HepG2 (cell line): Measurements from ENCODE around the gene EGR4. TPM values are rescaled to one million over a fixed set of nuclear protein-coding genes. Genes with fewer than 3 reads are reported as not detected.

Source experiments
- ATAC-seq: fragments of 200-7000 bp; cut with Tn5 transposase; 3 replicates; pipeline ENCODE4 v1.9.1; 2020; ENCODE audit warnings: mild to moderate bottlenecking, moderate library complexity
- BruUV-seq: library from RNA; stranded (reverse); fragments of 400-500 nt; replicated peaks from 2 replicates; lab custom pipeline; 2021; lab: Mats Ljungman, UMichigan
- CTCF ChIA-PET: fragments of 300-600 bp; formaldehyde crosslinking; extraction: SDS; loops from one replicate; lab custom pipeline; 2021; ENCODE audit warnings: low total read pairs, inconsistent platforms, low intra/inter-chr PET ratio; lab: Yijun Ruan, JAX
- POLR2A ChIA-PET: fragments of 350-600 bp; sonication (Branson Sonifier 250); formaldehyde crosslinking; loops from one replicate; lab custom pipeline; 2020; ENCODE audit warnings: antibody characterized with exemption, inconsistent platforms; lab: Yijun Ruan, JAX
- DNase-seq: peaks from one replicate; pipeline ENCODE4 v3.0.0-alpha.2; 2015; ENCODE audit warnings: low spot score
- FAIRE-seq: peaks from 3 replicates; lab custom pipeline; 2011; peaks lifted over from hg19 to GRCh38; lab: Jason Lieb, UNC
- H2AFZ ChIP-seq: one replicate; pipeline ENCODE4 v1.6.1; 2011; ENCODE audit warnings: low read length, inconsistent platforms
- H3K27ac ChIP-seq: fragments of 300-600 bp; 3 replicates; pipeline ENCODE4 v1.8.0; 2011; ENCODE audit warnings: mixed run types, mild to moderate bottlenecking, mixed read lengths, low read length, inconsistent platforms; ENCODE audit not compliant: insufficient read depth; ENCODE audit errors: extremely low read length
- H3K27me3 ChIP-seq, 2 experiments: fragments of 200-600 bp in 1 of 2; 2 replicates in 1 of 2; 3 replicates in 1 of 2; pipeline versions ENCODE4 v1.6.0 to v1.8.0; 2011; ENCODE audit warnings: low read length in 2 of 2, mild to moderate bottlenecking in 2 of 2, moderate library complexity in 2 of 2, inconsistent platforms in 1 of 2; ENCODE audit not compliant: insufficient read depth in 2 of 2, control insufficient read depth in 1 of 2
- H3K36me3 ChIP-seq, 2 experiments: fragments of 200-600 bp in 1 of 2; replicated peaks in 1 of 2; 2 replicates in 1 of 2; 3 replicates in 1 of 2; pipeline versions ENCODE4 v1.5.1 to v1.8.0; 2011; ENCODE audit warnings: low read length in 2 of 2, inconsistent platforms in 1 of 2; ENCODE audit not compliant: insufficient read depth in 2 of 2, control insufficient read depth in 1 of 2
- H3K4me1 ChIP-seq: 2 replicates; pipeline ENCODE4 v1.5.1; 2012; ENCODE audit warnings: low read length, inconsistent platforms; ENCODE audit not compliant: insufficient read depth
- H3K4me2 ChIP-seq: 2 replicates; pipeline ENCODE4 v1.6.0; 2011; ENCODE audit warnings: low read depth, low read length, inconsistent platforms
- H3K4me3 ChIP-seq, 3 experiments: fragments of 200-600 bp in 1 of 3; sonication (generic), shearing (Covaris generic) in 1 of 3; replicated peaks in 1 of 3; 2 replicates each; pipeline ENCODE4 v1.5.1; 2011 to 2016; ENCODE audit warnings: low read length in 3 of 3, inconsistent platforms in 2 of 3, low read depth in 2 of 3, mild to moderate bottlenecking in 2 of 3, control low read depth in 1 of 3, mixed read lengths in 1 of 3; ENCODE audit not compliant: insufficient read depth in 1 of 3
- H3K79me2 ChIP-seq: one replicate; pipeline ENCODE4 v1.6.1; 2011; ENCODE audit warnings: low read length, inconsistent platforms; ENCODE audit not compliant: insufficient read depth
- H3K9ac ChIP-seq: 2 replicates; pipeline ENCODE4 v1.6.0; 2011; ENCODE audit warnings: mild to moderate bottlenecking, low read depth, low read length, inconsistent platforms; ENCODE audit not compliant: insufficient read depth
- H3K9me3 ChIP-seq: 2 replicates; pipeline ENCODE4 v1.5.1; 2012; ENCODE audit warnings: mild to moderate bottlenecking, low read length
- H4K20me1 ChIP-seq: 2 replicates; pipeline ENCODE4 v1.6.0; 2011; ENCODE audit warnings: inconsistent platforms, mild to moderate bottlenecking, low read length, moderate library complexity; ENCODE audit not compliant: insufficient read depth
- AGO2 ChIP-seq: fragments of 200-400 bp; formaldehyde crosslinking; optimal IDR thresholded peaks from 2 replicates; pipeline ENCODE3; 2017; ENCODE audit warnings: mild to moderate bottlenecking, low read depth, low read length, moderate library complexity
- ARHGAP35 ChIP-seq: sonication (generic); formaldehyde crosslinking; IDR thresholded peaks from 2 replicates; pipeline ENCODE4 v1.9.0; 2022; ENCODE audit warnings: mild to moderate bottlenecking, inconsistent platforms, moderate library complexity, missing genetic modification reagents, borderline replicate concordance
- DR1 ChIP-seq: sonication (generic); formaldehyde crosslinking; IDR thresholded peaks from 2 replicates; pipeline ENCODE4 v1.8.0; 2021; ENCODE audit warnings: mild to moderate bottlenecking, missing genetic modification reagents, inconsistent platforms
- NFYB ChIP-seq: sonication (generic); formaldehyde crosslinking; IDR thresholded peaks from 2 replicates; pipeline ENCODE4 v1.4.0; 2020; ENCODE audit warnings: missing genetic modification reagents
- RORA ChIP-seq: sonication (generic); formaldehyde crosslinking; IDR thresholded peaks from 2 replicates; pipeline ENCODE4 v1.5.0; 2020; ENCODE audit warnings: mild to moderate bottlenecking, missing genetic modification reagents, moderate library complexity
- SMAD9 ChIP-seq: sonication (generic); formaldehyde crosslinking; IDR thresholded peaks from 2 replicates; pipeline ENCODE4 v1.5.1; 2020; ENCODE audit warnings: mild to moderate bottlenecking, missing genetic modification reagents
- SMARCE1 ChIP-seq: fragments of 450-650 bp; IDR thresholded peaks from 2 replicates; pipeline ENCODE4 v1.6.1; 2017; ENCODE audit warnings: borderline replicate concordance
- ZNF776 ChIP-seq: sonication (generic); formaldehyde crosslinking; IDR thresholded peaks from 2 replicates; pipeline ENCODE4 v1.4.0; 2020; ENCODE audit warnings: mild to moderate bottlenecking, missing genetic modification reagents
- WGBS: methylation state at CpG from one replicate; pipeline ENCODE4 v1.1.6; 2017; ENCODE audit warnings: low lambda C conversion rate; 5-methylcytosine and 5-hydroxymethylcytosine counted together
- in situ Hi-C: cut with HindIII; loops from 2 replicates; pipeline ENCODE4 v1.10.0; 2017; ENCODE audit warnings: low pct_unique_long_range_greater_than_20kb; ENCODE audit not compliant: extremely low pct_ligation_motif_present
- intact Hi-C: fragments of 100-400 bp; cut with micrococcal nuclease; formaldehyde crosslinking; loops from one replicate; pipeline ENCODE4 v1.10.0; 2022; ENCODE audit not compliant: unreplicated experiment
- polyA plus RNA-seq, 8 experiments: library from polyadenylated mRNA; depleted of rRNA in 3 of 8; stranded (reverse) in 7 of 8; unstranded in 1 of 8; fragments of >200 nt; fragmentation: Illumina TruSeq in 4 of 8; extraction: Trizol in 4 of 8; gene quantifications; 2 replicates each; pipeline versions ENCODE4 v1.2.1 to v1.2.3, GENCODE V29; 2011 to 2016; ENCODE audit warnings: low read depth in 4 of 8, missing spikeins in 1 of 8, mixed read lengths in 1 of 8; ENCODE audit not compliant: insufficient read depth in 1 of 8
- total RNA-seq, 5 experiments: library from RNA; depleted of rRNA; stranded (reverse); fragments of >200 nt; fragmentation: Illumina TruSeq; extraction: Trizol; gene quantifications; 2 replicates each; pipeline ENCODE4 v1.2.3, GENCODE V29; 2016; ENCODE audit warnings: low read depth in 1 of 5

The EGR4 gene
- total and polyA plus RNA-seq, 2 of the 13 experiments (the other 11 are each of a cell fraction or from before 2014, with no cell fraction given), result not detected

- FAIRE-seq (no peak), ATAC-seq (no peak), DNase-seq (no peak)
- peaks cover 35% of the 10 kb centered on the region for H3K4me1 ChIP-seq
- BruUV-seq, result no TSS peak
- WGBS, result 95% methylated on average over 18 of the region's 26 CpGs
- in situ Hi-C loops, result no loop called here
- intact Hi-C loops, result no loop called here
- H3K36me3 ChIP-seq, result peaks cover 0 to 3% of the 10 kb centered on the region in 2 experiments; a peak in 3 of 5 replicates
- H3K4me2 ChIP-seq, result no peak overlapping the region
- no peaks in the 10 kb centered on the region for H3K79me2 ChIP-seq
- ChIA-PET POLR2A (no interaction called here), CTCF (no interaction called here)
- H3K9me3 ChIP-seq, result no peaks in the 10 kb centered on the region
- H3K4me3 ChIP-seq, result no peak overlapping the region
- no peak overlapping the region for H3K9ac ChIP-seq
- no peak for TF ChIP-seq SMARCE1
- no peak for TF ChIP-seq DR1
- TF ChIP-seq NFYB (CRISPR knock-in tag), result no peak
- H2AFZ ChIP-seq, result no peak overlapping the region
- no peaks in the 10 kb centered on the region for H3K27me3 ChIP-seq
- no peak overlapping the region for H3K27ac ChIP-seq
- no peaks in the 10 kb centered on the region for H4K20me1 ChIP-seq
Measured at GRCh38 chr2:73266061-73266901, 27.1 kb downstream of the EGR4 start.

GRCh38 chr2:73265298-73266060 is 27.9 kb downstream of the EGR4 start:
- Histone ChIP-seq H3K27me3 (no peaks in the 10 kb centered on the region), H3K9me3 (no peaks in the 10 kb centered on the region), H3K9ac (no peak overlapping the region), H3K27ac (no peak overlapping the region), H3K4me3 (no peak overlapping the region), H3K36me3 (peaks cover 0 to 3% of the 10 kb centered on the region in 2 experiments; a peak in 2 of 5 replicates), H3K4me1 (peaks cover 43% of the 10 kb centered on the region), H2AFZ (no peak overlapping the region), H3K4me2 (no peak overlapping the region), H3K79me2 (no peaks in the 10 kb centered on the region), H4K20me1 (no peaks in the 10 kb centered on the region)
- POLR2A ChIA-PET, result no interaction called here
- 95% methylated on average over 14 of the region's 28 CpGs for WGBS
- TF ChIP-seq RORA (no peak), ZNF776 (no peak), AGO2 (peak; percentile 31), SMAD9 (no peak), ARHGAP35 (no peak)
- DNase-seq (no peak), ATAC-seq (no peak), FAIRE-seq (no peak)
- BruUV-seq, result no TSS peak
- CTCF ChIA-PET, result no interaction called here
- intact Hi-C loops (no loop called here), in situ Hi-C loops (no loop called here)
